ENCODE measurements around the gene GKAP1.

DNA sequence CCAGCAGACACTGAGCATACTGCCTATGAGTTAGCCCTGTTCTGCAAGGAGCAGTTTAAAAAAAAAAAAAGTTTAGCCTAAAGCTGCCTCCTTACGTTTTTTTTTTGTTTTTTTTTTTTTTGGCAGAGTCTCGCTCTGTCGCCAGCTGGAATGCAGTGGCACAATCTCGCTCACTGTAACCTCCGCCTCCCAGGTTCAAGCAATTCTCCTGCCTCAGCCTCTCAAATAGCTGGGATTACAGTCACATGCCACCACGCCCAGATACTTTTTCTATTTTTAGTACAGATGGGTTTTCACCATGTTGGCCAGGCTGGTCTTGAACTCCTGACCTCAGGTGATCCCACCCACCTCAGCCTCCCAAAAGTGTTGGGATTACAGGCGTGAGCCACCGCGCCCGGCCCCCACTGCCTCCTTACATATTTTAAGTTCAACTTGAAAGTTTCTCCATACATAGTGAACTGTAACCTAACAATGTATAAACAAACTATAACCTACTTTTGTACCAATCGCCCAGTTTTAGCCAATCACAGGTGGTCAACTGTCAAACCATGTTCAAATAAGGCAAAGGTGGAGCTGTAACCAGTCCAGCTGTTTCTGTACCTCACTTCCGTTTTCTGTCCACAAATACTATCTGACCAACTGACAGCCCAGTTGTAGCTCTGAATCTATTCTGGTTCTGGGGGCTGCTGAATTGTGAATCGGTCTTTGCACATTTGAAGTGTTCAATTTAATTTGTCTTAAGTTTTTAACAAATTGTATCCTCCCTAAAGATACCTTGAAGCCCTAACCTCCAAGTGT lies 17.1 kb downstream of the GKAP1 start:
- TF ChIP-seq CTCF (IDR thresholded peaks at IDR 0.05; ENCODE audit: low read depth, low read length, missing input control), result no peak
- TF ChIP-seq JUND (IDR thresholded peaks at IDR 0.05), result no peak
- no peak for TF ChIP-seq YY1 (IDR thresholded peaks at IDR 0.05)
- no peak for TF ChIP-seq REST (IDR thresholded peaks at IDR 0.05)
- no peak for TF ChIP-seq TAF1 (conservative IDR thresholded peaks at IDR 0.05)
- TF ChIP-seq ZBTB33 (IDR thresholded peaks at IDR 0.05), result no peak
- TF ChIP-seq GABPA (IDR thresholded peaks at IDR 0.05 in 1 of 2, conservative IDR thresholded peaks at IDR 0.05 in 1 of 2), result no peak
- TF ChIP-seq MAX (IDR thresholded peaks at IDR 0.05), result no peak
- TF ChIP-seq SP1 (IDR thresholded peaks at IDR 0.05), result no peak
- TF ChIP-seq, protein P1, sequence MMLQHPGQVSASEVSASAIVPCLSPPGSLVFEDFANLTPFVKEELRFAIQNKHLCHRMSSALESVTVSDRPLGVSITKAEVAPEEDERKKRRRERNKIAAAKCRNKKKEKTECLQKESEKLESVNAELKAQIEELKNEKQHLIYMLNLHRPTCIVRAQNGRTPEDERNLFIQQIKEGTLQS (IDR thresholded peaks at IDR 0.05), result no peak
- TF ChIP-seq FOXA1 (IDR thresholded peaks at IDR 0.05), result no peak
- no peak for TF ChIP-seq EGR1 (IDR thresholded peaks at IDR 0.05; ENCODE audit: low read depth in 2 of 2)
- no peak for TF ChIP-seq HNF4G (IDR thresholded peaks at IDR 0.05)

Data from liver (tissue), 3 donors.